Lung (tissue), 12 donors: Measurements from ENCODE around the gene SMIM29. TPM values are rescaled to one million over a fixed set of nuclear protein-coding genes. Genes with fewer than 3 reads are reported as not detected.

Source experiments
- ATAC-seq: fragments of 200-7000 bp; cut with Tn5 transposase; one replicate; pipeline ENCODE4 v1.9.1; 2020; ENCODE audit warnings: moderate number of reproducible peaks; ENCODE audit not compliant: insufficient read depth, low FRiP score
- DNase-seq, 3 donors: peaks; one replicate each; pipeline ENCODE4 v3.0.0-alpha.2; 2013 to 2017
- H3K27ac ChIP-seq, 2 donors: one replicate each; pipeline ENCODE4 v1.5.1; 2013; ENCODE audit warnings: mild to moderate bottlenecking in 2 of 2, moderate library complexity in 2 of 2, control low read depth in 1 of 2, inconsistent platforms in 1 of 2, low read depth in 1 of 2, low read length in 1 of 2
- H3K27me3 ChIP-seq, 3 donors: one replicate each; pipeline ENCODE4 v1.5.1; 2013; ENCODE audit warnings: low read length in 2 of 3; ENCODE audit not compliant: control insufficient read depth in 3 of 3, insufficient read depth in 3 of 3
- H3K36me3 ChIP-seq, 4 donors: one replicate each; pipeline ENCODE4 v1.5.1; 2013; ENCODE audit warnings: low read length in 4 of 4, mild to moderate bottlenecking in 1 of 4, moderate library complexity in 1 of 4; ENCODE audit not compliant: control insufficient read depth in 4 of 4, insufficient read depth in 4 of 4
- H3K4me1 ChIP-seq, 5 donors: one replicate each; pipeline ENCODE4 v1.5.1; 2013; ENCODE audit warnings: low read length in 5 of 5, mild to moderate bottlenecking in 2 of 5, moderate library complexity in 1 of 5; ENCODE audit not compliant: control insufficient read depth in 5 of 5, insufficient read depth in 5 of 5
- H3K4me3 ChIP-seq: one replicate; pipeline ENCODE4 v1.5.1; 2013; ENCODE audit warnings: mild to moderate bottlenecking, control low read depth, moderate library complexity
- H3K9ac ChIP-seq, 2 donors: one replicate each; pipeline ENCODE4 v1.5.1; 2013; ENCODE audit warnings: low read length in 2 of 2, control low read depth in 1 of 2; ENCODE audit not compliant: insufficient read depth in 1 of 2
- H3K9me3 ChIP-seq, 4 donors: one replicate each; pipeline ENCODE4 v1.5.1; 2013; ENCODE audit warnings: low read length in 3 of 4, mild to moderate bottlenecking in 1 of 4, moderate library complexity in 1 of 4; ENCODE audit not compliant: control insufficient read depth in 4 of 4, insufficient read depth in 3 of 4
- WGBS, 2 donors: extraction: QIAGEN DNeasy Blood & Tissue Kit; methylation state at CpG; one replicate each; pipeline ENCODE4 v1.1.7; 2013; 5-methylcytosine and 5-hydroxymethylcytosine counted together
- polyA plus RNA-seq, 2 donors: library from polyadenylated mRNA; stranded (reverse); fragments of 200-250 nt; gene quantifications; one replicate each; pipeline ENCODE4 v1.2.1, GENCODE V29; 2013
- total RNA-seq, 2 donors: library from RNA; depleted of rRNA in 1 of 2; stranded (reverse); fragments of >200 nt in 1 of 2; gene quantifications; one replicate each; pipeline ENCODE4 v1.2.1, GENCODE V29; 2014 to 2021
- TF ChIP-seq, protein P1 (sequence below): IDR thresholded peaks from 2 replicates; pipeline ENCODE4 v1.5.1; 2012; ENCODE audit warnings: mild to moderate bottlenecking; ENCODE audit errors: control extremely low read depth, extremely low read depth
- donor health status: control.
- donor health status: control.
- donor health status: Bipolar disorder and iron deficiency.
- donor health status: healthy.
- donor health status: DM: yes; HTN: yes; CAD: no.

The SMIM29 gene
- total and polyA plus RNA-seq, 4 donors, result 8.5 to 122 (median 58.3) TPM

DNA sequence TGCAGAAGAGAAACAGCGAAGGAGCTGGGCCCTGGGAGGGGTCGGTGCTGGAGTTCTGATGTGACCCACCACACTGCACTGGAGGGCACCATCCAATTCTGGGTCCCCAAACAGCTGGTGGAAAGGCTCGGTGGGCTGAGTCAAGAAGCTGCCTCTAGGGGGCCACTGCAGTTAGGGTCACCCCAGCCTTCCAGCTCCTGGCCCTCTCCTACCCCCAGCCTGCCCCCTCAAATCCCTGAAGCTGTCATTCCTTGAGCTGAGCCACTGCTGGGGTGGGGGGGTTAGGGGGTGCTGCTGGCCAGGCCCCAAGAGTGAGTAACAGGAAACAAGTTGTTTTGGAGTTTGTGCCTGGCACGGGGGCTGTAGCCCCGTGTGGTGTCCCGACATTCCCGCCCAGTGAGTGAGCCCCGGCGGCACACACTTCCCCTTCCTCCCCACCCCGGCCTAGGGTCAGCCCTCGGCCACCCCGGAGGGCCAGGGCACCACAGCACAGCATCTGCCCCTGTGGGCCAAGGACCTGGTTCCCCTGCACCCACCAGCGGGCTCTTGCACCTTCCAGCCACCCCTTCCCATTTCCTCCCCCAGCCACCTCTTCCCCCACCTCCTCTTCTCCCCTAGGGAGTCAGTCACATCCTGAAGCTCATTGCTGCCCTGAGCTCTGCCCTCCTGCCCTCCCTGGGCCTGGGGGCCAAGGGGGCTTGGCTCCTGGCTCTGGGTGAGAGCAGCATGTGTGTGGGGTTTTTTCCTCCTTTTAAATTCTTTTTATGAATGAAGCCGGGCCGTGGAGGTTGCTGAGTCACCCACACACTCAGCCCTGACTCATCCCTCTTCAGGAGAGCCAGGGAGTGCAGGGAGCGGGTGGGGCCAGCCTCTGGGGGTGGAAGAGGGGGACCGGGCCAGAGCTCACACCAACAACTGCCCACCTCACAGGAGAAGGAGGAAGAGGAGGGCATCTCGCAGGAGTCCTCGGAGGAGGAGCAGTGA, 4.6 kb downstream of the SMIM29 start:
- H3K9me3 ChIP-seq, result no peaks in the 10 kb centered on the region
- H3K4me1 ChIP-seq, result peaks cover 0 to 18% (median 7%) of the 10 kb centered on the region in 5 donors
- peak; percentile 22 for ATAC-seq
- WGBS, 2 donors, result 31 to 35% methylated on average over 19 of the region's 19 CpGs
- TF ChIP-seq, protein P1, sequence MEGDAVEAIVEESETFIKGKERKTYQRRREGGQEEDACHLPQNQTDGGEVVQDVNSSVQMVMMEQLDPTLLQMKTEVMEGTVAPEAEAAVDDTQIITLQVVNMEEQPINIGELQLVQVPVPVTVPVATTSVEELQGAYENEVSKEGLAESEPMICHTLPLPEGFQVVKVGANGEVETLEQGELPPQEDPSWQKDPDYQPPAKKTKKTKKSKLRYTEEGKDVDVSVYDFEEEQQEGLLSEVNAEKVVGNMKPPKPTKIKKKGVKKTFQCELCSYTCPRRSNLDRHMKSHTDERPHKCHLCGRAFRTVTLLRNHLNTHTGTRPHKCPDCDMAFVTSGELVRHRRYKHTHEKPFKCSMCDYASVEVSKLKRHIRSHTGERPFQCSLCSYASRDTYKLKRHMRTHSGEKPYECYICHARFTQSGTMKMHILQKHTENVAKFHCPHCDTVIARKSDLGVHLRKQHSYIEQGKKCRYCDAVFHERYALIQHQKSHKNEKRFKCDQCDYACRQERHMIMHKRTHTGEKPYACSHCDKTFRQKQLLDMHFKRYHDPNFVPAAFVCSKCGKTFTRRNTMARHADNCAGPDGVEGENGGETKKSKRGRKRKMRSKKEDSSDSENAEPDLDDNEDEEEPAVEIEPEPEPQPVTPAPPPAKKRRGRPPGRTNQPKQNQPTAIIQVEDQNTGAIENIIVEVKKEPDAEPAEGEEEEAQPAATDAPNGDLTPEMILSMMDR, result no peak
- peak overlapping the region; percentile 77 to 84 for H3K27ac ChIP-seq
- H3K4me3 ChIP-seq, result no peak overlapping the region
- DNase-seq, result no peak
- no peak overlapping the region for H3K9ac ChIP-seq
- H3K36me3 ChIP-seq, result peaks cover 0 to 28% (median 0%) of the 10 kb centered on the region in 4 donors
- no peaks in the 10 kb centered on the region for H3K27me3 ChIP-seq

DNA sequence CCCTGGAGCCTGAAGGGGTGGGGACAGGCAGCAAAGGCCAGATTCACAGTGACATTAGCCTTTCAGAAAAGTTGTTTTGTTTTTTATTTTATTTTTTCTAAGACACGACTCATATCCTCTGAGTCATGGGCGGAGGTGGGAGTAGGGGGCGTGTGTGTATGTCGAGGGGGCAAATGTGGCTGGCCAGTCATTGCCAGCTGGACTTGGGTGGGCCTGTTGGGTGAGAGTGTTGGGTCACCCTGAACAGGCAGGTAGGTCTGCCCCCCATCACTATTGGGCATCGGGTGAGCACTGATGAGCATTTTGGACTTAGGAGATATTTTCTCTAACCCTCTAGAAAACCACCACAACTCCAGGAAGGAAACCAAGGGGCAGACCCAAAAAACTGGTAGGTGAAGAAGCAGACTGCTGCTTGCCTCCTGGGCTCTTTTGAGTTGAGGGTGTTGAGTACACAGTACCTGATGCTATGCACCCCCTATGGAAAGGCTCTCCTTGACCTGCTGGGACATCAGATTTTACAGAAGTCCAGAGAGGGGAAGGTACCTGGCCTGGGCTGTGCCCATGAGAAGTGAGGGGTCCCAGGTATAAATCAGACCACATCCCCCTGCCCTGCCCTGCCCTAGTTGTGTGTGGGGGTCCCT, 5.6 kb downstream of the SMIM29 start:
- Histone ChIP-seq H3K27ac (peak overlapping the region; percentile 7 to 42), H3K4me3 (no peak overlapping the region), H3K9ac (no peak overlapping the region), H3K27me3 (no peaks in the 10 kb centered on the region), H3K9me3 (no peaks in the 10 kb centered on the region), H3K4me1 (peaks cover 0 to 17% (median 11%) of the 10 kb centered on the region in 5 donors), H3K36me3 (peaks cover 0 to 28% (median 0%) of the 10 kb centered on the region in 4 donors)
- no peak for ATAC-seq
- WGBS, 2 donors, result 50 to 66% methylated on average over 5 of the region's 5 CpGs
- no peak for DNase-seq
- TF ChIP-seq, protein P1, result no peak

DNA sequence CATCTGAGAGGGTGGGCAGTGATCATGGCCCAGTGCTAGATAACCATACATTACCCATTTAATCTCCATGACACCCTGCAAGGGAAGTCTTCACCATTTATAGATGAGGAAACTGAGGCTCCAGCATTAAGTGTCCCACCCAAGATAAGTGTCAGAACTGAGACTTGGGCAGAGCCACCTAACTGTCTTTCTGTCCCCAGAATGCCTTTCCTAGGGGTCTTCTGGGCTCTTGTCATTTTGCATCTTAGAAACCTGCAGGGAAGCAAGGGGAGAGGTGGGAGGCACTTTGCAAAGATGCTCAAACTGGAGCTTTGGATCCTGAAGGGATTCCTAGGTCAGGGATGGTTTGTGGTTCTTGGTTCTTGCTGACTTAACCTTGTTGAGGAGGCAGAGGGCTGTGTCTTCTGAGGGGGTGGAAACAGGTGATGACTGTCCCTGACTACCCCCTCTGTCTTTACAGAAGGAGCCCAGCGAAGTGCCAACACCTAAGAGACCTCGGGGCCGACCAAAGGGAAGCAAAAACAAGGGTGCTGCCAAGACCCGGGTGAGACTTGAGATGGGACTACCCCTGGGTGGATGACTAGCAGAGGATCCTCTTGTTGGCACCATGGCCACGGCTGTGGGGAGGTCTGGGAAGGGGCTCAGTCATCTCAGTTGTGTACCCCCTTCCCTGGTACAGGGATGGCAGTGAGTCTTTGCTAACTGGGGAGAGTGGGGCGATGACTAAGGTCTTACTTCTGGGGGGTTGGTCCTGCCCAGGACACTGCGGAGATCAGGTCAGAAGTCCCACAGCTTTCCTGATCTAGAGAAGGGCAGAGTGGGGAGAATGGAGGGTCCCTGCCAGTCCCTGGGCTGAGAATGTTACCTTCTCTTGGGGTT, 6.3 kb downstream of the SMIM29 start:
- ATAC-seq, result no peak

More for the DNA sequence above, 6.3 kb downstream of the SMIM29 start:
- Histone ChIP-seq H3K4me3 (no peak overlapping the region), H3K27me3 (no peaks in the 10 kb centered on the region), H3K27ac (peak overlapping the region in 1 of 2 donors; percentile 28), H3K36me3 (peaks cover 0 to 28% (median 0%) of the 10 kb centered on the region in 4 donors), H3K9ac (no peak overlapping the region), H3K4me1 (peaks cover 0 to 14% (median 11%) of the 10 kb centered on the region in 5 donors), H3K9me3 (no peaks in the 10 kb centered on the region)
- DNase-seq, result no peak
- TF ChIP-seq, protein P1, result no peak
- WGBS, 2 donors, result 90 to 95% methylated on average over 7 of the region's 7 CpGs
